Measurements from ENCODE around the gene MEF2B. TPM values are rescaled to one million over a fixed set of nuclear protein-coding genes. Genes with fewer than 3 reads are reported as not detected.

MEF2B gene
- total RNA-seq, 4 donors from 2014 or later: 0.49 to 2.2 (median 0.84) TPM; not detected in 1

DNA sequence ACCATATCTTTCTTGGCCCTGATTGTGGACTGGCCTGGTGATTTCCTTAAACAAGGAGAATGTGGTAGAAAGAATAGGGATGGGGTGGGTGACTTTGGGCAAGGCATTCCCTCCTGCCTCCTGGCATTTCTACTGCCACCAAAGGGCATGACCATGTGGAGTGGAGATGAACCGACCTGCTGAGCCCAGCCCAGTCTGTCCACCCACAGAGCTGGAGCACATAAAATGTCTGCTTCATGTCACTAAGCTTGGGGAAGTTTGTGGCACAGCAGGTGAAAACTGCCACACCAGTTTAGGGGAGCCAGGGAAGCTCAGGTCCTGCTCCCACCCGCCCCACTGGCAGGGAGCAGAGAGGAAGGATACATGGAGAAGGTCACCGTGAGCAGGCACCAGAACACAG is 38.1 kb downstream of the MEF2B start:
- intact Hi-C loops (cut with DNase I; ENCODE audit: low total_unique reads): no loop called here
- no peak for DNase-seq (ENCODE audit: low spot score in 2 of 2)
- no peak overlapping the region for H3K4me3 ChIP-seq (ENCODE audit: low read depth, poor library complexity, severe bottlenecking)
- WGBS, 2 donors: 79 to 88% methylated on average over 3 of the region's 3 CpGs
- TF ChIP-seq, protein P1, sequence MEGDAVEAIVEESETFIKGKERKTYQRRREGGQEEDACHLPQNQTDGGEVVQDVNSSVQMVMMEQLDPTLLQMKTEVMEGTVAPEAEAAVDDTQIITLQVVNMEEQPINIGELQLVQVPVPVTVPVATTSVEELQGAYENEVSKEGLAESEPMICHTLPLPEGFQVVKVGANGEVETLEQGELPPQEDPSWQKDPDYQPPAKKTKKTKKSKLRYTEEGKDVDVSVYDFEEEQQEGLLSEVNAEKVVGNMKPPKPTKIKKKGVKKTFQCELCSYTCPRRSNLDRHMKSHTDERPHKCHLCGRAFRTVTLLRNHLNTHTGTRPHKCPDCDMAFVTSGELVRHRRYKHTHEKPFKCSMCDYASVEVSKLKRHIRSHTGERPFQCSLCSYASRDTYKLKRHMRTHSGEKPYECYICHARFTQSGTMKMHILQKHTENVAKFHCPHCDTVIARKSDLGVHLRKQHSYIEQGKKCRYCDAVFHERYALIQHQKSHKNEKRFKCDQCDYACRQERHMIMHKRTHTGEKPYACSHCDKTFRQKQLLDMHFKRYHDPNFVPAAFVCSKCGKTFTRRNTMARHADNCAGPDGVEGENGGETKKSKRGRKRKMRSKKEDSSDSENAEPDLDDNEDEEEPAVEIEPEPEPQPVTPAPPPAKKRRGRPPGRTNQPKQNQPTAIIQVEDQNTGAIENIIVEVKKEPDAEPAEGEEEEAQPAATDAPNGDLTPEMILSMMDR (IDR thresholded peaks at IDR 0.05): no peak
- no peak for TF ChIP-seq POLR2A (IDR thresholded peaks at IDR 0.05)

DNA sequence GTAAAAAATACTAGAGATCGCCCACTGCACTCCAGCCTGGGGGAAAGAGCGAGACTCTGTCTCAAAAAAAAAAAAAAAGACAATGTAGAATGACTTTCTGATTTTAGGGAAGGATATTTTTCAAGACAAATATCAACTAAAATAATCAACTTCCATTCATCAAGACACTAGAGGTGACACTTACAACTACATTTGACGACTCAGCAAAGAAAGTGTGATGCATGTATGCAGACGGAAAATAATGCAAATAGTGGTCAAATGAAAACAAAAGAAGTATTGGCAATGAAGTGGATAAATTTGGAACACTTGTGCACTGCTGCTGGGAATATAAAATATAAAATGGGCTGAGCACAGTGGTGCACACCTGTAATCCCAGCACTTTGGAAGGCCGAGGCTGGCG is 44.0 kb downstream of the MEF2B start:
- no peak for DNase-seq (ENCODE audit: low spot score in 2 of 2)
- H3K4me3 ChIP-seq (ENCODE audit: low read depth, poor library complexity, severe bottlenecking): no peak overlapping the region
- intact Hi-C loops (cut with DNase I; ENCODE audit: low total_unique reads): no loop called here
- WGBS, 2 donors: 94 to 96% methylated on average over 6 of the region's 6 CpGs
- TF ChIP-seq, protein P1 (IDR thresholded peaks at IDR 0.05): no peak

DNA sequence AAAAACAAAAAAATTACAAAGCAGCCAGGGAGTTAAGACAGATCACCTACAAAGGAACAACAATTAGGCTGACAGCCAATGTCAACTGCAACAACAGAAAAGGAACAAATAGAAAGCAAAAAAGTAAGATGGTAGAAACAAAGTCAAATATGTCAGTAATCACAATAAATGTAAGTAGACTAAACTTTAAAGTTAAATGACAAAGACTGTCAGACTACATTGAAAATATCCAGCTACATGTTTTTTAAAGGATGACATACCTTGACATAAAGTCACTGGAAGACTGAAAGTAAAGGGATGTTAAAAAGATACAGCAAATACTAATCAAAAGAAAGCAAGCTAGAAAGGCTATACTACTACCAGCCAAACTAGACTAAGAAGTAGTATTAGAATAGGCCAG is 46.7 kb downstream of the MEF2B start:
- TF ChIP-seq POLR2A (IDR thresholded peaks at IDR 0.05): no peak
- TF ChIP-seq, protein P1 (IDR thresholded peaks at IDR 0.05): no peak
- intact Hi-C loops (cut with DNase I; ENCODE audit: low total_unique reads): no loop called here
- no peak for DNase-seq (ENCODE audit: low spot score in 2 of 2)
- no peak overlapping the region for H3K4me3 ChIP-seq (ENCODE audit: low read depth, poor library complexity, severe bottlenecking)

DNA sequence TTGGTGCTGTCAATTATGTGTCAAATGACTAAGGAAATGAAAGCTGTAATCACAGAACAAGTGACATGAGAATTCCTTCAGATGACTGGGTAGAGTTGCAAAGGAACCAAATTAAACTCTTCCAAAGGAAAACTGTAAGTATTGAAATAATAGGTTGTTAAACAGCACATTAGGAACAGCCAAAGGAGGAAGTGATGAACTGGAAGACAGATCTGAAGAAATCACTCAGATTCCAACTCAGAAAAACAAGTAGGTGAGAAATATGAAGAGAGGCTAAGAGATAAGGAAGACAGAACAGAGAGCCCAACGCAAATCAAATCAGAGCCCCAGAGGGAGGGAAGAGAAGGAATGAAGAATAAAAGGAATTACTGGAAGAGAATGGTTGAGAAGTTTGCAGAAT is 47.2 kb downstream of the MEF2B start:
- WGBS, 2 donors: 88 to 100% methylated on average over 1 of the region's 1 CpG
- H3K4me3 ChIP-seq (ENCODE audit: low read depth, poor library complexity, severe bottlenecking): no peak overlapping the region
- DNase-seq (ENCODE audit: low spot score in 2 of 2): no peak
- intact Hi-C loops (cut with DNase I; ENCODE audit: low total_unique reads): no loop called here
- no peak for TF ChIP-seq POLR2A (IDR thresholded peaks at IDR 0.05)
- TF ChIP-seq, protein P1 (IDR thresholded peaks at IDR 0.05): no peak

DNA sequence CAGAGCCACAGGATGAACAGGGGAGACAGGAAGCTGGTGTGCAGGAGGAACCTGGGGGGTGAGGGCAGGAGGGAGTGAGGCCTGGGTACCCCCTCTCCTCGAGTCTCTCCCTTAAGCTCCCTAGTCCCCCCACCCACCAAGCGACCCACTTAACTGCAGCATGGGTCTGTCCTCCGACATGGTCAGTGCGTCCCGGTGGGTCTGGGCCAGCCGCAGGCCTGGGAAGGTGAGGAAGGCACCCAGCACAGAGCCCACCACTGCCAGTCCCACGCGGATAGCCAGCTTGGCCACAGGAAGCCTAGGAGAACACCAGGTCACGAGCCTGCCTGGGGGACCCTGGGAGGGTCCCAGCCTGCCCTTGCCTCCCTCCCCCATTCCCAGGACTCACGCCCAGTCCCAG is 48.7 kb downstream of the MEF2B start:
- 88 to 95% methylated on average over 10 of the region's 10 CpGs for WGBS, 2 donors
- TF ChIP-seq POLR2A (IDR thresholded peaks at IDR 0.05): no peak
- TF ChIP-seq, protein P1 (IDR thresholded peaks at IDR 0.05): no peak
- intact Hi-C loops (cut with DNase I; ENCODE audit: low total_unique reads): no loop called here
- no peak for DNase-seq (ENCODE audit: low spot score in 2 of 2)
- no peak overlapping the region for H3K4me3 ChIP-seq (ENCODE audit: low read depth, poor library complexity, severe bottlenecking)

All from lower leg skin (tissue), 4 donors.